GM18520 (cell line): ENCODE data around the gene USP8.
"Not testable (repeated sequence)": the region's sequence is repeated elsewhere in the genome, so short reads cannot be mapped to it uniquely, and the experiment has no call there.

ENCODE experiments used
- ATAC-seq: cut with Tn5 transposase; IDR thresholded peaks from one replicate; pipeline ENCODE4 v1.9.1; 2021; ENCODE audit not compliant: unreplicated experiment

The USP8 gene

DNA sequence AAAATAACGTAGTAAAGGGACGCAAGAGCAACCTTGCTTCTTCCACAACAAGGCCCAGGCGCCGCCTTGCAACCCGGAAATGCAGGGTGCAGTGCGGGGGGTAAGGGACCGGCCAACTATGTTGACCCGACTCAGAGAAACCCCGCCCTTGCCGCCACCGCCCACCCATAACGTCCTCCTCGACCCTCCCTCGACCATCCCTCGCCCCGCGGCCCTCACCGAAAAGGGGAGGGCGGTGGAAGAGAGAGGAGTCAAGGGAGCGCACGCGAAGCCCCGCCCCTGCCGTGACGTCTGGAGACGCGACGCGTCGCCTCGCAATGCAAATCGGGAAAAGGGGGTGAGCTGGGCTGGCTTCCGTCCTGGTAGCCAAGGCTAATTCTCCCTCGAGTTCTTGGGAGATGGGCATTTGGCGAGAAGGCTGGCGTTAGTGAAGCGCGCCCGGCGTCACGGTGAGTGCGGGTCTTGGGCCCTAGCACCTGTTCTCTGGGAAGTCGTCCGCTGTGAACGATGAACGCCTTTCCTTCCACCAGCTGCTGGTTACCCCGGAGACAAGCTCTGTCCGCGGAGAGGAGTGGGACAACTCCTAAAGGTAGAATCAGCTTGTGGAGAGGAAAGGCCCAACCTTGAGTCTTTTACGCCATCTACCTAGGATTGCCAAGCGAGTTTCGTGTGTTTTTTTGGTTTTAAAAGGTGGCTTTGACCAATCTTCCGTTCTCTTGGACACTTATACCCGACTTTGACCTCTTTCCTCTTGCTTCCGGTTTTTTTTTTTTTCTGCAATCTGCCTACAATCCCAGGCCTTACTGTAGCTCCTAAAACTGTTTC lies at the start of gene USP8:
Gene USP8 (plus strand): TSS at position 340 of the 825 bp plus-strand sequence. CDS start 14,669 bp downstream, outside the sequence.
- peak; percentile 76 for ATAC-seq

- ATAC-seq: peak; percentile 100
Measured at GRCh38 chr15:50377867-50378751, 46.1 kb upstream of the USP8 start.

- ATAC-seq: no peak
Measured at GRCh38 chr15:50378776-50379175, 45.4 kb upstream of the USP8 start.

GRCh38 chr15:50379413-50379812 lies 44.8 kb upstream of the USP8 start:
- ATAC-seq: not testable (repeated sequence)

- no peak for ATAC-seq
Measured at GRCh38 chr15:50380089-50380488, 44.1 kb upstream of the USP8 start.

DNA sequence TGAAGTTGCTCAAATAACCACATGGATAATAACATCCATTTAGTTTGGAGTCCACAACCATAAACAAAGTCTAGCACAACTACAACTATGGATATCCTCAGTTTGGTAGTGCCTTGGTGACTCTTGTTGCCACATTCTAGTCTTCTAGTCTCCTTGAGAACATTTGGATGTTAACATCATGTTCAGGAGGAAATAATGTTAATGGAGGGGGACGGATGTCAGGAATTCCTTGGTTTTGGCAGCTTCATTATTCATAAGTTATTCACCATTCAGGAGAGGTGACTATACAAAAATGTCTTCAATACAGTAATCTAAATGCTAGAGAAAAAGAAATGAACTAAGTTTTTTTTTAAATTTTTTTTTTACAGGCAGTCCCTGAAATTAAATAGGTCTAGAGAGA lies 42.8 kb upstream of the USP8 start:
- no peak for ATAC-seq

- ATAC-seq: not testable (repeated sequence)
Measured at GRCh38 chr15:50382408-50382807, 41.8 kb upstream of the USP8 start.

DNA sequence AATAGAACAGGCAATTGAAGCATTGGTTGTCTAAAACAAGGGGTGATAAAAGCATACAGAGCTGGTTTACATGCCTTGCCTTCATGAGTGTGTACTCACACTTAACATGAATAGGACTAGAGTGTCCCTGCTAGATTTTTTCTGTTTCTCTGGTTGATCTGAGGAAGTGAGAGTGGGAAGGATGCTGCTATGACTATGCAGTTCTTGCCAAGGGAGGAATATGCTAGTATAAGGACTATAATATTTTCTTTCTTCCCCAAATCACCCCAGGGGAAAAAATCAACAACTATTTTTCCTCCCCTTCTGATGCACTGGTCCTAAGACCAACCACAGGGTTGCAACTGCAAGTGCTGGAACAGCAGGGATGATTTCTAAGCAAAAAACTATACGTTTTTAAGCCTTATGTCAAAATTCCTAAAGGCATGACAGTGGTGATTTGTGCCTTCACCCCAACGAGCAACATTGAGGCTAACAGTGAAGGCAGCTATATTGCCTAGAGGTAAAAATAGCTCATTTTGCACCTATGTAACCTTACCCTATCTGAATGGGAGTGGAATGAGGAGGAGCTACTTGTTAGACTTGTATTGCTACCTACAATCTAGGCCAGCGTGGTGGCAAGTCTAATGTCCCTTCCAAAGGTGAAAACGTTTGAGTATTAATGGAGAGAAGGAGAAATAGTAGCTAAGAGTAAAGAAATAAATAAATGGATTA lies 33.5 kb upstream of the USP8 start:
- no peak for ATAC-seq

DNA sequence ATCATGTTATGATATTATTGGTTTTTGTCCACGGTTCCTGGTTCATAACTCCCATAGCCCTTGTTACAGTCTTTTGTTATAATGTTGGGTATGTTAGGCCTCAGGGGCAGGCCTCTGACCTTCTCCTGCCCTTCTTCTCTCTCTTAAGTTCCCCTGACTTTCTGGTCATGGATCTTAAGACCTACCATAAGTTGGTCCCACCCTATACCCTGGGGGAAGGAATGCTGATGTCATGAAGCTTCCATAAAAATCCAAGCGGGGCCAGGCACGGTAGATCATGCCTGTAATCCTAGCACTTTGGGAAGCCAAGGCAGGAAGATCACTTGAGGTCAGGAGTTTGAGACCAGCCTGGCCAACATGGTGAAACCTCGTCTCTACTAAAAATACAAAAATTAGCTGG lies 32.6 kb upstream of the USP8 start:
- not testable (repeated sequence) for ATAC-seq

- ATAC-seq: no peak
Measured at GRCh38 chr15:50411870-50412269, 12.3 kb upstream of the USP8 start.

GRCh38 chr15:50414624-50415023 lies 9.6 kb upstream of the USP8 start:
- ATAC-seq: no peak

GRCh38 chr15:50415752-50416404 lies 8.3 kb upstream of the USP8 start:
- no peak for ATAC-seq

- ATAC-seq: no peak
Measured at GRCh38 chr15:50416890-50417289, 7.3 kb upstream of the USP8 start.

DNA sequence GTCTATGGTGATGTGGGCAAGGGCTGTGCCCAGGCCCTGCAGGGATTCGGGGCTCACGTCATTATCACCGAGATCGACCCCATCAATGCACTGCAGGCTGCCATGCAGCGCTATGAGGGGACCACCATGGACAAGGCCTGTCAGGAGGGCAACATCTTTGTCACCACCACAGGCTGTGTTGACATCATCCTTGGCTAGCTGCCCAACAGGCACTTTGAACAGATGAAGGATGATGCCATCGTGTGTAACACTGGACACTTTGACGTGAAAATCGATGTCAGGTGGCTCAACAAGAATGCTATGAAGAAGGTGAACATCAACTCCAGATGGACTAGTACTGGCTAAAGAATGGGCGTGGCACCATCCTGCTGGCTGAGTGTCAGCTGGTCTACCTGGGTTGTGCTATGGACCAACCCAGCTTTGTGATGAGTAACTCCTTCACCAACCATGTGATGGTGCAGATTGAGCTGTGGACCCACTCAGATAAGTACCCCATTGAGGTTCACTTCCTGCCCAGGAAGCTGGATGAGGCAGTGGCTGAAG lies 6.1 kb upstream of the USP8 start:
- ATAC-seq: no peak

DNA sequence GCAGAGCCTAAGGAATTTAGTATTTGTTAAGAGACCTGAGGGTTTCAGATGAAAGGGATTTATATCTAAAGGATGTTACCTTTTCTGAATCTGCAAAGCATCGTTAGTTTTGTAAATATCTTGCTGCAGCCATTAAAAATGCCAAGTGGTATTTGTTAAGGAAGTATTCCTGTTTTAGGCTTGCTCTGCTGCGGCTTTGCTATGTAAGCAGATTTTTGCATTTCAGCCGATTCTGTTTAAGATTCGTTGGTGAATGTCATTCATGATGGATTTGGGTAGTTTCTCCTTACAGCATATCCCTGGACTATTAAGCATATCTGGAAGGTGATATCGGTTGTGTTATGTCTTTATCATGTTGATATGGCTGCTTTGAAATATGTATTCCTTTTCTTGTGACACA lies 1.0 kb downstream of the USP8 start:
- ATAC-seq: no peak

DNA sequence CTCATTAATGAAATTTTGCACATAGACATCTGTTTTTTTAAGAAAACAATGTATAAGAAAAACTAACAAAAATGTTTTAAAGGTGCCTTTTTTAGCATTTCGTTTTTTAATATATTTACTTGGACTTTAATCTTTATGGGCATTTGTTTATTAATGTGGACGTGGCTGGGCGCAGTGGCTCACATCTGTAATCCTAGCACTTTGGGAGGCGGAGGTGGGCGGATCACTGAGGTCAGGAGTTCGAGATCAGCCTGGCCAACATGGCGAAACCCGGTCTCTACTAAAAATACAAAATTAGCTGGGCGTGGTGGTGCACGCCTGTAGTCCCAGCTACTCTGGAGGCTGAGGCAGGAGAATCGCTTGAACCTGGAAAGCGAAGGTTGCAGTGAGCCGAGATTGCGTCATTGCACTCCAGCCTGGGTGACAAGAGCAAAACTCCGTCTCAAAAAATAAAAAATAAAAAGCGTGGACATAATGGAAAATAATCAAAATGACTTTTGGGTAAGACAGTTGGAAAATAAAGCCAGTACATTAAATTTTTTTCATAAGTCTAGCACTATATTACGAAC lies 1.6 kb downstream of the USP8 start:
- ATAC-seq: not testable (repeated sequence)

GRCh38 chr15:50426428-50426827 lies 2.2 kb downstream of the USP8 start:
- ATAC-seq: no peak

DNA sequence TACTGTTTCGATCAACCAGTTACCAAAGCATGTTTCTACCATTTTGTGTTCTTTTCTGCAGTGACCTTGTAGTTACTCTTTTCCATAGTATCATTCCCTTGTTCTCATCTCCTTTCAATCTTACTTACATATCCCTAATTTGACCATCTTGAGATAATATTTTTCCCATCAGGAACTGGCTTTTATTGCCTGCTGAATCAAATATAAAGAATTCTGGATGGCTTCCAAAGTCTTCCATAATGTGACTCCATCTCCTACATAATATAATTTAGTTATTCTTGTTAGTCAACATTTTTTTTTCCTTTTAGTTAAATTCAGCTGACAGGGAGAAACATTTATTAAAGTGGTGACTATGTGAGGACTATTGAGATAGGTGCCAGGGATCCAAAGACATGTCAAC lies 7.0 kb downstream of the USP8 start:
- no peak for ATAC-seq

DNA sequence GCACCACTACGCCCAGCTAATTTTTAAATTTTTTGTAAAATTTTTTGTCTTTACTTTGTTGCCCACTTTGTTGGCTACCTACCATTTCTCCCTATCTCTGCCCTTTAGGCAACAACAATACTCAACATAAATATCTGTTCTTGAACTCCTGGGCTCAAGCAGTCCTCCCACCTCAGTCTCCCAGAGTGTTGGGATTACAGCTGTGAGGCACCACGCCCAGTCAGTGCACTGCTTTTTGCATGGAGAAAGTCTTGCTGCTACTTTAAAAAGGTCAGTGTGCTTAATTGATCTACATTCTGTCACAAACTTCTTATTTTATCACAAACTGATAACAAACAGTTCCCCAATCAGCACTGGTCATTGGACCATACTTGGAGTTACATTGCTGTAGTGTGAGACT lies 8.0 kb downstream of the USP8 start:
- no peak for ATAC-seq

- no peak for ATAC-seq
Measured at GRCh38 chr15:50435772-50436171, 11.6 kb downstream of the USP8 start.
